Colonic mucosa (tissue), 4 donors: ENCODE data around the gene HIC1. TPM values are rescaled to one million over a fixed set of nuclear protein-coding genes. Genes with fewer than 3 reads are reported as not detected.

ENCODE experiments used
- DNase-seq: peaks from one replicate; pipeline ENCODE4 v3.0.0-alpha.2; 2020
- H3K27ac ChIP-seq: fragments of 200-600 bp; one replicate; pipeline ENCODE4 v1.8.0; 2021
- H3K27me3 ChIP-seq: fragments of 200-600 bp; one replicate; pipeline ENCODE4 v1.8.0; 2021
- H3K36me3 ChIP-seq: fragments of 200-600 bp; one replicate; pipeline ENCODE4 v1.8.0; 2021
- H3K4me1 ChIP-seq: fragments of 200-600 bp; one replicate; pipeline ENCODE4 v1.8.0; 2021; ENCODE audit warnings: mild to moderate bottlenecking
- H3K4me3 ChIP-seq: fragments of 200-600 bp; one replicate; pipeline ENCODE4 v1.8.0; 2021
- H3K9ac ChIP-seq, 2 donors: one replicate each; pipeline ENCODE4 v1.7.0; 2013; ENCODE audit warnings: control low read depth in 2 of 2, low read depth in 2 of 2, low read length in 2 of 2
- H3K9me3 ChIP-seq: fragments of 200-600 bp; one replicate; pipeline ENCODE4 v1.8.0; 2021
- intact Hi-C: fragments of 100-400 bp; cut with DNase I; formaldehyde crosslinking; loops from one replicate; pipeline ENCODE4 v1.14.1; 2022
- total RNA-seq, 2 donors: library from RNA; stranded (reverse); fragmentation: NEBNext Ultra II Directional in 1 of 2; extraction: Animal tissue kit (Norgen Biotek cat#: 25700) in 1 of 2; gene quantifications; one replicate each; pipeline ENCODE4 v1.2.1, GENCODE V29; 2021
- TF ChIP-seq, protein P1 (sequence below): fragments of 200-600 bp; IDR thresholded peaks from one replicate; pipeline ENCODE4 v1.8.0; 2022; ENCODE audit warnings: antibody characterized with exemption, mild to moderate bottlenecking
- donor health status: healthy.
- donor health status: DM: no; HTN: no; CAD: no.
- donor health status: DM: no; HTN: no; CAD: no.

Gene HIC1
- total RNA-seq, 2 donors from 2014 or later = 7.0 to 11.2 TPM

GRCh38 chr17:2060681-2061440 lies 6.0 kb downstream of the HIC1 start:
- peak overlapping the region; percentile 38 to 58 for H3K9ac ChIP-seq
- no peak overlapping the region for H3K4me3 ChIP-seq
- H3K9me3 ChIP-seq = no peaks in the 10 kb centered on the region
- DNase-seq = no peak
- peaks cover 13% of the 10 kb centered on the region for H3K4me1 ChIP-seq
- TF ChIP-seq, protein P1, sequence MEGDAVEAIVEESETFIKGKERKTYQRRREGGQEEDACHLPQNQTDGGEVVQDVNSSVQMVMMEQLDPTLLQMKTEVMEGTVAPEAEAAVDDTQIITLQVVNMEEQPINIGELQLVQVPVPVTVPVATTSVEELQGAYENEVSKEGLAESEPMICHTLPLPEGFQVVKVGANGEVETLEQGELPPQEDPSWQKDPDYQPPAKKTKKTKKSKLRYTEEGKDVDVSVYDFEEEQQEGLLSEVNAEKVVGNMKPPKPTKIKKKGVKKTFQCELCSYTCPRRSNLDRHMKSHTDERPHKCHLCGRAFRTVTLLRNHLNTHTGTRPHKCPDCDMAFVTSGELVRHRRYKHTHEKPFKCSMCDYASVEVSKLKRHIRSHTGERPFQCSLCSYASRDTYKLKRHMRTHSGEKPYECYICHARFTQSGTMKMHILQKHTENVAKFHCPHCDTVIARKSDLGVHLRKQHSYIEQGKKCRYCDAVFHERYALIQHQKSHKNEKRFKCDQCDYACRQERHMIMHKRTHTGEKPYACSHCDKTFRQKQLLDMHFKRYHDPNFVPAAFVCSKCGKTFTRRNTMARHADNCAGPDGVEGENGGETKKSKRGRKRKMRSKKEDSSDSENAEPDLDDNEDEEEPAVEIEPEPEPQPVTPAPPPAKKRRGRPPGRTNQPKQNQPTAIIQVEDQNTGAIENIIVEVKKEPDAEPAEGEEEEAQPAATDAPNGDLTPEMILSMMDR = no peak
- H3K27me3 ChIP-seq = peaks cover 22% of the 10 kb centered on the region
- intact Hi-C loops = no loop called here
- peak overlapping the region; percentile 67 for H3K27ac ChIP-seq
- no peaks in the 10 kb centered on the region for H3K36me3 ChIP-seq

GRCh38 chr17:2061441-2061958 lies 6.6 kb downstream of the HIC1 start:
- H3K27me3 ChIP-seq = peaks cover 17% of the 10 kb centered on the region
- intact Hi-C loops = no loop called here
- H3K27ac ChIP-seq = peak overlapping the region; percentile 67
- H3K9ac ChIP-seq = peak overlapping the region; percentile 16 to 38
- TF ChIP-seq, protein P1 = no peak
- H3K4me1 ChIP-seq = peaks cover 9% of the 10 kb centered on the region
- H3K4me3 ChIP-seq = no peak overlapping the region
- no peaks in the 10 kb centered on the region for H3K36me3 ChIP-seq
- H3K9me3 ChIP-seq = no peaks in the 10 kb centered on the region
- DNase-seq = no peak

GRCh38 chr17:2062571-2063183 lies 7.8 kb downstream of the HIC1 start:
- no peaks in the 10 kb centered on the region for H3K9me3 ChIP-seq
- peak overlapping the region; percentile 67 for H3K27ac ChIP-seq
- DNase-seq = no peak
- H3K4me3 ChIP-seq = no peak overlapping the region
- TF ChIP-seq, protein P1 = no peak
- intact Hi-C loops = no loop called here
- peaks cover 6% of the 10 kb centered on the region for H3K27me3 ChIP-seq
- no peaks in the 10 kb centered on the region for H3K36me3 ChIP-seq
- H3K4me1 ChIP-seq = peaks cover 9% of the 10 kb centered on the region
- peak overlapping the region; percentile 27 to 43 for H3K9ac ChIP-seq

- Histone ChIP-seq H3K27me3 (no peaks in the 10 kb centered on the region), H3K9ac (peak overlapping the region in 1 of 2 donors; percentile 43), H3K4me1 (peaks cover 3% of the 10 kb centered on the region), H3K27ac (peak overlapping the region; percentile 67), H3K36me3 (no peaks in the 10 kb centered on the region), H3K4me3 (no peak overlapping the region), H3K9me3 (no peaks in the 10 kb centered on the region)
- TF ChIP-seq, protein P1 = no peak
- intact Hi-C loops = no loop called here
- no peak for DNase-seq
Observed at GRCh38 chr17:2063261-2064146, 8.6 kb downstream of the HIC1 start.

DNA sequence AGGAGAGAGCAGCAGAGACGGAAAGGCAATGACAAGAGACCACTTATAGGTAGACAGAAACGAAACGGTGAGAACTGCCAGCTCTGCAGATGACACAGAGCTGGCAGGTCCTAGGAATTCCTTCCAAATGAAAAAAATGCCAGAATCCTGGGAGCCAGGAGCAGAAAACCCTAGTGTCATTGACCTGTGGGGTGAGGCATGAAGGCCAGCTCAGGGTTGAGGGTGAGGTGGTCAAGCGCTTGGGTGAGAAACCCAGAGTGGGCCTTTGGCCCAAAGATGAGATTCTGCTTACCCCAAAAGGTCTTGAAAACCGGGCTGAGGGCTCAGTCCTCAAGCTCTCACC lies 9.2 kb downstream of the HIC1 start:
- Histone ChIP-seq H3K4me3 (no peak overlapping the region), H3K4me1 (no peaks in the 10 kb centered on the region), H3K9ac (peak overlapping the region in 1 of 2 donors; percentile 43), H3K36me3 (no peaks in the 10 kb centered on the region), H3K9me3 (no peaks in the 10 kb centered on the region), H3K27me3 (no peaks in the 10 kb centered on the region), H3K27ac (peak overlapping the region; percentile 67)
- TF ChIP-seq, protein P1 = no peak
- no peak for DNase-seq
- intact Hi-C loops = no loop called here
